ENCODE results near the gene GSE1. TPM values are rescaled to one million over a fixed set of nuclear protein-coding genes. Genes with fewer than 3 reads are reported as not detected.

Gene GSE1
- polyA plus RNA-seq, 6 donors from 2014 or later = 1.00 to 8.3 (median 3.9) TPM

DNA sequence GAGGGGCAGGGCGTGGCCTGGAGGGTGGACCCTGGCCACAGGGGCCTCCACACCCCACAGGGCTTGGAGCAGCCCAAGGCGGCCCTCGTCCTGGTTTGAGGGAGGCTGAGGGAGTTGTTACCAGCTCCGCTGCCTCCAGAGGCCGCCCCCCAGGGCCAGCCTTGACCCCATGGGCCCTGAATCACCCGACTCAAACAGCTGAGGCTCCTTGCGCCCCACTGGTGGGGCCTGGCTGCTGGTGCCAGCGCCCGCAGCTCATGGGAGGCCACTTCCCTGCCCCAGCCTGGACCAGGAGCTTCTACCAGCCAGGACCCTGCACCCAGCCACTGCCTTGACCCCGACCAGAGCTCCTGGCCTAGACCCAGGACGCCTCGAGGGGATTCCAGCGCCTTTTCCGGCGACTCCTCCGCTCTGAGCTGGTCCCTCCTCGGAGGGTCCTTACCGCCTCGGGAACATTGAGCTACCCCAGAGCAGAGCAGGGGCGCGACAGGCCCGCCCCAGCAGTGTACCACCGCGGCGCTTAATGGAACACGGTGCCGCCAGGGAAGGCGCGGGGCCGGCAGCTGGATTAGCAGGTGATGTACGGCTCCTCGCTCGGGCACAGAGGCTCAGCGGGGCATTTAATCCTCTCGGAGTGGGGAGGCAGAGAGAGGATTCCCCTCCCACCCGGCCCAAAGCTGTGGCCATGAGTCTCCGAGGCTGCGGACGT, 37.2 kb downstream of the GSE1 start:
- Mint-ChIP-seq H3K4me1 (peaks cover 14 to 16% (median 15%) of the 10 kb centered on the region in 3 donors), H3K27me3 (no peaks in the 10 kb centered on the region), H3K27ac (no peak overlapping the region), H3K9me3 (no peaks in the 10 kb centered on the region), H3K36me3 (peaks cover 0 to 5% of the 10 kb centered on the region in 2 donors), H3K4me3 (no peak overlapping the region)
- no peak for ATAC-seq (ENCODE audit: low read depth in 2 of 2)
- no peak for DNase-seq

DNA sequence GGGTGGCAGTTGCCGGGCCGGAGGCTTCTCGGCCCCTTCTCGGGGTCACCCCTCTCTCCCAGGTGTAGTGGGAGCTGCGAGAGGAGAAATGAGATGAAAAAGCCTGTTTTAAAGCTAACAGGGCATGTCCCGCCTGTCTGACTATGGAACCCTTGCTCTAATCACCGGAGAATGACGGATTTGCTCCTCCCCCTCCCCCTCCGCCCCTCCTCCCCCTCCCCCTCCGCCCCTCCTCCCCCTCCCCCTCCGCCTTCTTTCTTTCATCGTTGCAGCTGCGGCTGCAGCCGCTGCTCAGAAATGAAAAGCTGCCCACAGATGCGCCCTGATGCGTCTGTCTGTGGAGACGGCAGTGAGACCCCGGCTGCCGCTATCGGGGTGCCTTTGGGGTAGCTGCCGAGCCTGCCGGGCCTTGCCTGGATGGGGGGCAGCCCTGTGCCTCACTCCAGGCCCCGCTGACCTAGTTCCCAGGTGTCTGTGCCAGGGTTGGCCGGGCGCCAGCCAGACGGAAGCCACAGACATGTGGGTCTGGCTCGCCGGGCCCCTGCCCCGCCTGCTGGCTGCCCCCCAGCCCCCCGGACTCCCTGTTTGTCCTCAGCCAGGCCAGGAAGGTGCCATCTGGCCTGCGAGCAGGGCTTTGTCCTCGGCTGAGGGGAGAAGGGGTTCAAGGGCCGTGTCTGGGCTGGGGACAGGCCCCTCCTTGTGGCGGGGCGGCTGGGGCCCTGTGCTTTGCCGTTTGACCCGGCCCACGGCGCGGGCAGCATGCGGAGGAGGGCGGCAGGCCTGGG, 37.9 kb downstream of the GSE1 start:
- no peaks in the 10 kb centered on the region for H3K27me3 Mint-ChIP-seq
- peaks cover 0 to 5% of the 10 kb centered on the region in 2 donors for H3K36me3 Mint-ChIP-seq
- no peak overlapping the region for H3K4me3 Mint-ChIP-seq
- no peak for ATAC-seq (ENCODE audit: low read depth in 2 of 2)
- no peak for DNase-seq
- H3K4me1 Mint-ChIP-seq = peaks cover 11 to 15% (median 11%) of the 10 kb centered on the region in 3 donors
- H3K27ac Mint-ChIP-seq = no peak overlapping the region
- no peaks in the 10 kb centered on the region for H3K9me3 Mint-ChIP-seq

DNA sequence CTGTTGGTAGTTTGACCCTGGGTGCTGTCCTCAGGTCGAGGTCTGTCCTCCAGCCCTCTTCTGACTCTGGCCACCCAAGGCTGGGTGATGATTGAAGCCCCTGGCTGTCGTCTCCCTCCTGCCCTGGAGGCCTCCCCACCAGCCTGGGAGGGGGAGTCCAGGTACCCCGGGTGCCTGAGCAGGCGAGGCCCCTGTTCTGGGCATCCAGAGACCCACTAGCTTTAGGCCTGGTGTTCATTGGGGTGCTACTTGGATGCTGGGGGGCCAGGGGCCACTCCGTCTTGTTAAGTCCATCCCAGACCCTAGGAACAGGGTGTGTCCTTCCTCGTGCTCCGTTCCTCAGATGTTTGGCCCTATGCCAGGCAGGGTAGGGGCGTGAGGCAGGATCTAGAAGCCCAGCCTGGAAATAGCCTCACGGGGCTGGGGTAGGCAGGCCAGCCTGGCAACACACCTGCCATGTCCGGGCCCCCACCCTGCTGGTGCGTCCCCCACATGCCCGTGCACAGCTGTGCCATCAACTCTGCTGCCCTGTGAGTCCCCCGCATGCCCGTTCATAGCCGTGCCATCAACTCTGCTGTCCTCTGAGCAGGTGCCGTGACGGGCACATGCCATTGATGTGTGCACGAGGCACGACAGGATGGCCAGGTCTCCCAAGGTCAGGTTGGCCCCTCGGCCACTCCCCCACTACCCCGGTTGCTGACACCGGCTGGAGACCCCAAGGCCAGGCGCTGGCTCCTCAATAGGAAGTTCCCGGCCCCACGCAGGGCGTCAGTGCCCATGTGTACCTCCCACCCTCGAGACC, 38.7 kb downstream of the GSE1 start:
- H3K27ac Mint-ChIP-seq = peak overlapping the region in 3 of 6 donors; percentile 26 to 72 (median 51)

DNA sequence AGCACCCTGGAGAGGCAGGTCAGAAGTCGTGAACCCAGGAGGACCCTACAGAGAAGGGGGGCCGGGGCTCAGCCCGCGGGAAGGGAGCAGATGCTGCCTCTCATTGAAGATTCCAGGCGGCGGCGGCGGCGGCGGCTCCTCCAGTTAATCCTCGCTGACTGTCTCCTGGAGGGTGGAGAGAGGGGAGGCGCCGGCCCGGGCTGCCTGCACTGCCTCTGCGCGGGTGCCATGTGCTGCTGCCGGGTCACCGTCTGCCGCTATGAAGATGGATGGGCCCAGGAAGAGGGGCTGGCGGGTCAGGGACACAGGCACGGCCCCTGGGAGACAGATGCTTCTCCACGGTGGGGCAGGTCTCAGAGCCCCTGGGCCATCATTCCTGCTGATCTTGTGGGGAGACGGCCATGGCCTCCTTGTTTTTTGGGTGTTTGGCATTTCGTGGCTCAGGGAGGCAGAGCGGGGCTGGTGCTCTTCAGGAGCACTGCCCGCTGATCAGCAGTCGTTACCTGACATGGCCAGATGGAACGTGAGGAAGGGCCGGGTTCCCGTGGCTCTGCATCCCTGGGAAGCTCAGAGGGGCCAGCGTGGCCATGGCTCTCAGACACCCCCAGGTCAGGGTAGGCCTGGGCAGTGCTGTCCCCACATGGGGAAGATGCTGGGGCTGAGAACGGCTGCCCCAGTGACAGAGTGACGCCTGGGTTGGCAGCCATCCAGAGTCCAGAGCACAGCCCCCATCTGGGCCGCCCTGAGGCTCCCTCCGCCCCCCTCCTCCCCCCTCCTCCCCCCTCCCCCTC, 39.5 kb downstream of the GSE1 start:
- ATAC-seq (ENCODE audit: low read depth in 2 of 2) (peak in 1 of 2 donors; percentile 47), DNase-seq (no peak)
- Mint-ChIP-seq H3K4me3 (peak overlapping the region in 1 of 8 donors; percentile 4), H3K36me3 (peaks cover 0 to 10% of the 10 kb centered on the region in 2 donors), H3K27ac (peak overlapping the region in 3 of 6 donors; percentile 26 to 88 (median 51)), H3K27me3 (no peaks in the 10 kb centered on the region), H3K4me1 (peaks cover 8 to 9% (median 9%) of the 10 kb centered on the region in 3 donors), H3K9me3 (no peaks in the 10 kb centered on the region)

More for the DNA sequence above, 38.7 kb downstream of the GSE1 start:
- no peak for ATAC-seq (ENCODE audit: low read depth in 2 of 2)
- H3K27me3 Mint-ChIP-seq = no peaks in the 10 kb centered on the region
- DNase-seq = no peak
- H3K9me3 Mint-ChIP-seq = no peaks in the 10 kb centered on the region
- H3K4me3 Mint-ChIP-seq = no peak overlapping the region
- H3K4me1 Mint-ChIP-seq = peaks cover 9 to 15% (median 11%) of the 10 kb centered on the region in 3 donors
- H3K36me3 Mint-ChIP-seq = peaks cover 0 to 5% of the 10 kb centered on the region in 2 donors

DNA sequence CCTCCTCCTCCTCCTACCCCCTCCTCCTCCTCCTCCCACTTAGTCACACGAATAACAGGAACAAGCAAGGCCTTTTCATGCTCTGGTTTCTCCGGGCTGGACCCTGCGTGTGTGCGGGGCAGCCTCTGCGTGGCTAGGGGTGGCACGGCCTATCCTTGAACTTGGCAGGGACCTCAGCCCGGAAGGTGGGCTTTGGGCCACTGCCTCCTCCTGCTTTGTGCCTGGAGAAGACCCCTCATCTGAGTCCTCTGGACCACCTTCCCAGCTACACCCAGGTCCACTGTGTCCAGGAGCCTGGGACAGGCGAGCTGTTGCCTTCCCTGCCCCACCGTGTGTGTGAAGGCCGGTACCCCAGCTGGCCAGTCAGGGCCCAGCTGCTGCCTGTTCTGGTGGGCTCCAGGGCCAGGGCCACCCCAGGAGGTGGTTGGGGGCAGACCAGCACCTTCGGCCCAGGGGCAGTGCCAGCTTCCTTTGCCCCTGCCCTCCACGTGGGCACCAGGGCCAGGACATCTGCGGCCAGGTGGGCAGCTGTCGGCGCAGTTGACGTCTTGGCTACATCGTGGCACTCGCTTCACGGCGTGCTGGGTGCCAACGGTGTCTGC, 40.3 kb downstream of the GSE1 start:
- peak overlapping the region in 2 of 6 donors; percentile 42 to 65 for H3K27ac Mint-ChIP-seq

DNA sequence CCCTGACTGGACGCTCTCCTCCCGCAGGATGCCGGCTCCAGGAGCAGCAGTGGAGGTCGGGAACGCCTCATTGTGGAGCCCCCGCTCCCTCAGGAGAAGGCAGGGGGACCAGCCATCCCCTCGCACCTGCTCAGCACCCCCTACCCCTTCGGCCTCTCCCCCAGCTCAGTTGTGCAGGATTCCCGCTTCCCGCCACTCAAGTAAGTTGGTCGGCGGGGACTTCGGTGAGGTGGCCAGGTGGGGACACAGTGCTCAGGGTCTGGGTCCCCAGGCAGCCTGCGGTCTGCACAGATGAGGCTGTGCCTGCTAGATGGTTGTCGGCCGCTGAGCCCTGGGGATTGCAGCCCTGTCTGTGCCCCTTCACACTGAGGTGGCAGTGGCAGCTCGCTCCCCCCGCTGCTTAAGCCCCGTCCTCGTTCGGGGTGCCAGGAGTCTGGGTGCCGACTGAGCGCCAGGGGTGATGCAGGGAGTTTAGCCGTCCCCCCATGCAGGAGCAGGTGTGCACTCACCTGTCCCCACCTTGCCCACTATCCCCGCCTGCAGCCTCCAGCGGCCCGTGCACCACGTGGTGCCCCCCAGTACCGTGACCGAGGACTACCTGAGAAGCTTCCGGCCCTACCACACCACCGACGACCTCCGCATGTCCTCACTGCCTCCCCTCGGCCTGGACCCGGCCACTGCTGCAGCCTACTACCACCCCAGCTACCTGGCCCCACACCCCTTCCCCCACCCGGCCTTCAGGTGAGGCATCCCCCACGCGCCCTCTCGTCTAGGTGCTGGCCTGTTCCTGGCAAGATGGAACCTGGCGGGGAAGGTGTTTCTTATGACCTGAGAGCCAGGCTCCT, 41.4 kb downstream of the GSE1 start:
- no peak for ATAC-seq (ENCODE audit: low read depth in 2 of 2)
- Mint-ChIP-seq H3K4me3 (no peak overlapping the region), H3K36me3 (peaks cover 0 to 8% of the 10 kb centered on the region in 2 donors), H3K4me1 (peaks cover 2 to 3% (median 3%) of the 10 kb centered on the region in 3 donors), H3K27ac (peak overlapping the region in 1 of 6 donors; percentile 47), H3K27me3 (no peaks in the 10 kb centered on the region), H3K9me3 (no peaks in the 10 kb centered on the region)
- no peak for DNase-seq

More for the DNA sequence above, 40.3 kb downstream of the GSE1 start:
- DNase-seq (no peak), ATAC-seq (ENCODE audit: low read depth in 2 of 2) (no peak)
- Mint-ChIP-seq H3K27me3 (no peaks in the 10 kb centered on the region), H3K4me3 (peak overlapping the region in 1 of 8 donors; percentile 29), H3K9me3 (no peaks in the 10 kb centered on the region), H3K4me1 (peaks cover 8 to 9% (median 9%) of the 10 kb centered on the region in 3 donors), H3K36me3 (peaks cover 0 to 14% of the 10 kb centered on the region in 2 donors)

DNA sequence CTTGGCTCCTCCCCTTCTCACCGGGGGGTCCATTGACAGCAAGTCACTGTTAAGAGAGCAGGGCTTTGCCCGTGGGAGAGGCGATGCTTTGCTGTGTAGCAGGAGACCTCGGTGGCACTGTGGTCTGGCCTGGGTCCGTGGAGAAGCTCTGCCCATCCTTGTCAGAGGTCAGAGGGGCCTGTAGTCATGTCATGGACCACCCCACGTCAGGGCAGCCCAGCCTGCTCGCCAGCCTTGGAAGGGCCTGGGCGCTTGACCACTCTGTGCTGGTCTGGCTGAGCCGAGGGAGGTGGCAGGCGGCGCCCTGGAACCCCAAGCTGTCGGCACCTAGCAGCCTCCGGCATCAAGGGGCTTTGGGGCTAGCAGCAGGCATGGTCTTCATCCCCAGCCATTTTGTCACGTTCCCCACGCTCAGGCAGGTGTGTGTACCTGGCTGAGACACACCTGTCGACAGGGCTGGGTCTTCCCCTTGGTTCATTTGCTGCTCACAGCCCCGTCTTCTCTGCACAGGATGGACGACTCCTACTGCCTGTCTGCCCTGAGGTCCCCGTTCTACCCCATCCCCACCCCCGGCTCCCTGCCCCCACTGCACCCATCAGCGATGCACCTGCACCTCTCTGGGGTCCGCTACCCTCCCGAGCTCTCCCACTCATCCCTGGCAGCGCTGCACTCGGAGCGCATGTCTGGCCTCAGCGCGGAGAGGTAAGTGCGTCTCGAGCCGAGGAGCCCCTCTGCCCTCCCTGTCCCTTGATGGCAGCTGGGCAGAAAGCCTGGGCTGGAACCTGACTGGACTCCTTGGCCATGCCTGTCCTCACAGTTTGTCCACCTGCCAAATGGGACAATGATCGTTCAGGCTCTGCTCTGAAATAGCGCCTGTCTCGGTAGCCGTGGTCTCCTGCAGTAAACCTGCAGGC, 42.4 kb downstream of the GSE1 start:
- Mint-ChIP-seq H3K27me3 (no peaks in the 10 kb centered on the region), H3K27ac (peak overlapping the region in 1 of 6 donors; percentile 29), H3K4me1 (peaks cover 6 to 10% (median 6%) of the 10 kb centered on the region in 3 donors), H3K9me3 (no peaks in the 10 kb centered on the region), H3K4me3 (no peak overlapping the region), H3K36me3 (peaks cover 0 to 8% of the 10 kb centered on the region in 2 donors)
- DNase-seq (no peak), ATAC-seq (ENCODE audit: low read depth in 2 of 2) (no peak)

DNA sequence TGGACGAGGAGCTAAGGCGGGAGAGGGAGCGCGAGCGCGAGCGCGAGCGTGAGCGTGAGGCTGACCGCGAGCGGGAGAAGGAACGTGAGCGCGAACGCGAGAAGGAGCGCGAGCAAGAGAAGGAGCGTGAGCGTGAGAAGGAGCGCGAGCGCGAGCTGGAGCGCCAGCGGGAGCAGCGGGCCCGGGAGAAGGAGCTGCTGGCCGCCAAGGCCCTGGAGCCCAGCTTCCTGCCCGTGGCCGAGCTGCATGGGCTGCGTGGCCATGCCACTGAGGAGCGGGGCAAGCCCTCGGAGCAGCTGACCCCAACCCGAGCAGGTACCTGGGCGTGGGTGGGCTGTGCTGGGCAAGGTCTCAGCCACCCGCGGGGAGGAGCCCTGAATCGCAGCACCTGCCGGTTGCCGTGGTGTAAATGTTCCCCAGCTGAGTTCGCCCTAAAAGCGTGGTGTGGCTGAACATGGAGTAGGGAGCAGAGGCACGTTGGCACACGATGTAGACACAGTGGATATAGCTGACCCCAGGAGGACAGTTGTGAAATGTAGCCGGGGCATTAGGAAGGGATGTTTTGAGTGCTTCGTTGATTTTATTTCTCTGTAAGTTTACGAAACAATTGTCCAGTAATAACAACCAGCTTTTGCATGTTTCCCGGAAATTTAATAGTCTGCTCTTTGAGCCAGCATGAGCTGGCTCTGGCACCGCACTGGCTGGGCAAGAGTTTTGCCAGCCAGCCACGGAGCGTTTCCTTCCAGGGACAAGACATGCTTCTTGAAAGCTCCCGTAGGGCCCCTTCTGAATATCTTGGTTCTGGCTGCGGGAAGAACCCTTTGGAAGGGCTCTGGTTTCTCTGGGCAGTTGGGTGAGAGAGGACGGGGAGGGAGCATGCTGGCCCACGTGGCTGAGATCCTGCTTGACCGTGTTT, 43.5 kb downstream of the GSE1 start:
- H3K27ac Mint-ChIP-seq = peak overlapping the region in 2 of 6 donors; percentile 19 to 84
- H3K4me3 Mint-ChIP-seq = no peak overlapping the region
- H3K36me3 Mint-ChIP-seq = peaks cover 0 to 8% of the 10 kb centered on the region in 2 donors
- H3K9me3 Mint-ChIP-seq = no peaks in the 10 kb centered on the region
- DNase-seq (no peak), ATAC-seq (ENCODE audit: low read depth in 2 of 2) (no peak)
- peaks cover 6 to 10% (median 6%) of the 10 kb centered on the region in 3 donors for H3K4me1 Mint-ChIP-seq
- H3K27me3 Mint-ChIP-seq = no peaks in the 10 kb centered on the region

DNA sequence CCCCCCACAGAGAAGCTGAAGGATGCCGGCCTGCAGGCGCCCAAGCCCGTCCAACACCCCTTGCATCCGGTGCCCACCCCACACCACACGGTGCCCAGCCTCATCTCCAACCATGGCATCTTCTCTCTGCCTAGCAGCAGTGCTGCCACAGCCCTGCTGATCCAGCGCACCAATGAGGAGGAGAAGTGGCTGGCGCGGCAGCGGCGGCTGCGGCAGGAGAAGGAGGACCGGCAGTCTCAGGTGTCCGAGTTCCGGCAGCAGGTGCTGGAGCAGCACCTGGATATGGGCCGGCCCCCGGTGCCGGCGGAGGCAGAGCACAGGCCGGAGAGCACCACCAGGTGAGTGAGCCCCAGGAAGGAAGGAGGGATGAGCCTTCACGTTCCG, 44.1 kb downstream of the GSE1 start:
- H3K4me3 Mint-ChIP-seq = no peak overlapping the region
- peaks cover 4 to 10% (median 6%) of the 10 kb centered on the region in 3 donors for H3K4me1 Mint-ChIP-seq
- no peaks in the 10 kb centered on the region for H3K27me3 Mint-ChIP-seq
- ATAC-seq (ENCODE audit: low read depth in 2 of 2) (no peak), DNase-seq (no peak)
- H3K36me3 Mint-ChIP-seq = peaks cover 0 to 8% of the 10 kb centered on the region in 2 donors
- H3K9me3 Mint-ChIP-seq = no peaks in the 10 kb centered on the region
- H3K27ac Mint-ChIP-seq = peak overlapping the region in 2 of 6 donors; percentile 15 to 34

DNA sequence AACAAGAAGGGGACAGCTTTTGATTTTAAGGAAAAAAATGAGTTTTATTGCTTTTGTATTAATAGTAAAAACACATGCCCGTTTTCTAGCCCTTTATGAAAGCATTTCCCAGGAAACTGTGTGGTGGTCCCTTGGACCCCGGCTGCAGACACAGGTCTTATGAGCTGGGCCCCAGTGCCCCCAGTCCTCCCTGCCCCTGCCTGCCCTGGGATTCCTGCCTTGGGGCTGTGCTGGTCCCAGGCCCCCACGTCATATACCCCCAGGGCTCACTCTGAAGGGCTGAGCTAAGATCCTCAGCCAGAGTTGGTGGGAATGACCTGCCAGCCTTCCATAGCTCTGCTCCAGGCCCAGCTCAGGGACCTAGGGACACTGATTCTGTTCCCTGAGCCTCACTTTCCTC, 44.9 kb downstream of the GSE1 start:
- Mint-ChIP-seq H3K4me3 (no peak overlapping the region), H3K9me3 (no peaks in the 10 kb centered on the region), H3K27ac (peak overlapping the region in 1 of 6 donors; percentile 34), H3K27me3 (no peaks in the 10 kb centered on the region), H3K36me3 (peaks cover 0 to 8% of the 10 kb centered on the region in 2 donors), H3K4me1 (peaks cover 4 to 10% (median 4%) of the 10 kb centered on the region in 3 donors)
- DNase-seq (no peak), ATAC-seq (ENCODE audit: low read depth in 2 of 2) (no peak)

All from naive B cell (primary cell).